ENCODE results near the gene KIAA0586. TPM values are rescaled to one million over a fixed set of nuclear protein-coding genes. Genes with fewer than 3 reads are reported as not detected.

The KIAA0586 gene
- total and polyA plus RNA-seq, 2 donors: 9.5 to 45.9 TPM

GRCh38 chr14:58426670-58427280, 744 bp upstream of the KIAA0586 start:
- Histone ChIP-seq H3K4me3 (ENCODE audit: low read depth, low read length) (peak overlapping the region; percentile 66), H3K4me1 (ENCODE audit: insufficient read depth) (no peaks in the 10 kb centered on the region), H3K27ac (ENCODE audit: low read depth) (peak overlapping the region; percentile 64), H3K36me3 (ENCODE audit: insufficient read depth) (no peaks in the 10 kb centered on the region)
- WGBS: under 1% methylated on average over 35 of the region's 35 CpGs
- DNase-seq (ENCODE audit: extremely low spot score): no peak

- no peaks in the 10 kb centered on the region for H3K36me3 ChIP-seq (ENCODE audit: insufficient read depth)
- peak overlapping the region; percentile 41 for H3K27ac ChIP-seq (ENCODE audit: low read depth)
- WGBS: under 1% methylated on average over 10 of the region's 10 CpGs
- peak overlapping the region; percentile 66 for H3K4me3 ChIP-seq (ENCODE audit: low read depth, low read length)
- peak; percentile 7 for DNase-seq (ENCODE audit: extremely low spot score)
- no peaks in the 10 kb centered on the region for H3K4me1 ChIP-seq (ENCODE audit: insufficient read depth)
Observed at GRCh38 chr14:58428118-58428683, 682 bp downstream of the KIAA0586 start.

- H3K27ac ChIP-seq (ENCODE audit: low read depth): no peak overlapping the region
- no peak overlapping the region for H3K4me3 ChIP-seq (ENCODE audit: low read depth, low read length)
- H3K4me1 ChIP-seq (ENCODE audit: insufficient read depth): no peaks in the 10 kb centered on the region
- DNase-seq (ENCODE audit: extremely low spot score): no peak
- H3K36me3 ChIP-seq (ENCODE audit: insufficient read depth): peaks cover 4% of the 10 kb centered on the region
- 72% methylated on average over 1 of the region's 1 CpG for WGBS
Observed at GRCh38 chr14:58430156-58430555, 2.6 kb downstream of the KIAA0586 start.

GRCh38 chr14:58439476-58439875, 12.0 kb downstream of the KIAA0586 start:
- DNase-seq (ENCODE audit: extremely low spot score): no peak
- Histone ChIP-seq H3K4me3 (ENCODE audit: low read depth, low read length) (no peak overlapping the region), H3K27ac (ENCODE audit: low read depth) (no peak overlapping the region), H3K4me1 (ENCODE audit: insufficient read depth) (no peaks in the 10 kb centered on the region), H3K36me3 (ENCODE audit: insufficient read depth) (peaks cover 6% of the 10 kb centered on the region)
- WGBS: 81% methylated on average over 5 of the region's 5 CpGs

GRCh38 chr14:58444627-58445026, 17.1 kb downstream of the KIAA0586 start:
- Histone ChIP-seq H3K4me3 (ENCODE audit: low read depth, low read length) (no peak overlapping the region), H3K4me1 (ENCODE audit: insufficient read depth) (no peaks in the 10 kb centered on the region), H3K36me3 (ENCODE audit: insufficient read depth) (peaks cover 3% of the 10 kb centered on the region), H3K27ac (ENCODE audit: low read depth) (no peak overlapping the region)
- DNase-seq (ENCODE audit: extremely low spot score): no peak
- whole genome bisulfite sequencing: 66% methylated on average over 5 of the region's 5 CpGs

GRCh38 chr14:58455593-58456265, 28.2 kb downstream of the KIAA0586 start:
- WGBS: 81% methylated on average over 9 of the region's 9 CpGs
- no peak for DNase-seq (ENCODE audit: extremely low spot score)
- no peak overlapping the region for H3K27ac ChIP-seq (ENCODE audit: low read depth)
- no peaks in the 10 kb centered on the region for H3K36me3 ChIP-seq (ENCODE audit: insufficient read depth)
- no peaks in the 10 kb centered on the region for H3K4me1 ChIP-seq (ENCODE audit: insufficient read depth)
- H3K4me3 ChIP-seq (ENCODE audit: low read depth, low read length): no peak overlapping the region

GRCh38 chr14:58460772-58461171, 33.3 kb downstream of the KIAA0586 start:
- WGBS: 86% methylated on average over 2 of the region's 2 CpGs
- no peak overlapping the region for H3K4me3 ChIP-seq (ENCODE audit: low read depth, low read length)
- no peaks in the 10 kb centered on the region for H3K36me3 ChIP-seq (ENCODE audit: insufficient read depth)

GRCh38 chr14:58463147-58463546, 35.6 kb downstream of the KIAA0586 start:
- H3K4me1 ChIP-seq (ENCODE audit: insufficient read depth): peaks cover 3% of the 10 kb centered on the region
- WGBS: 100% methylated on average over 2 of the region's 2 CpGs
- no peak overlapping the region for H3K4me3 ChIP-seq (ENCODE audit: low read depth, low read length)
- H3K36me3 ChIP-seq (ENCODE audit: insufficient read depth): no peaks in the 10 kb centered on the region
- H3K27ac ChIP-seq (ENCODE audit: low read depth): no peak overlapping the region
- no peak for DNase-seq (ENCODE audit: extremely low spot score)

More at GRCh38 chr14:58460772-58461171, 33.3 kb downstream of the KIAA0586 start:
- no peak for DNase-seq (ENCODE audit: extremely low spot score)
- Histone ChIP-seq H3K27ac (ENCODE audit: low read depth) (no peak overlapping the region), H3K4me1 (ENCODE audit: insufficient read depth) (peaks cover 3% of the 10 kb centered on the region)

GRCh38 chr14:58464652-58465051, 37.1 kb downstream of the KIAA0586 start:
- 88% methylated on average over 8 of the region's 8 CpGs for WGBS
- Histone ChIP-seq H3K4me3 (ENCODE audit: low read depth, low read length) (no peak overlapping the region), H3K27ac (ENCODE audit: low read depth) (no peak overlapping the region), H3K4me1 (ENCODE audit: insufficient read depth) (peaks cover 3% of the 10 kb centered on the region), H3K36me3 (ENCODE audit: insufficient read depth) (peaks cover 1% of the 10 kb centered on the region)
- no peak for DNase-seq (ENCODE audit: extremely low spot score)

- peaks cover 1% of the 10 kb centered on the region for H3K36me3 ChIP-seq (ENCODE audit: insufficient read depth)
- peaks cover 3% of the 10 kb centered on the region for H3K4me1 ChIP-seq (ENCODE audit: insufficient read depth)
- H3K27ac ChIP-seq (ENCODE audit: low read depth): no peak overlapping the region
- DNase-seq (ENCODE audit: extremely low spot score): no peak
- H3K4me3 ChIP-seq (ENCODE audit: low read depth, low read length): no peak overlapping the region
- WGBS: 74% methylated on average over 2 of the region's 2 CpGs
Observed at GRCh38 chr14:58465421-58465820, 37.9 kb downstream of the KIAA0586 start.

GRCh38 chr14:58466459-58466858, 38.9 kb downstream of the KIAA0586 start:
- DNase-seq (ENCODE audit: extremely low spot score): no peak
- Histone ChIP-seq H3K4me3 (ENCODE audit: low read depth, low read length) (no peak overlapping the region), H3K4me1 (ENCODE audit: insufficient read depth) (peaks cover 3% of the 10 kb centered on the region), H3K36me3 (ENCODE audit: insufficient read depth) (peaks cover 1% of the 10 kb centered on the region), H3K27ac (ENCODE audit: low read depth) (no peak overlapping the region)
- WGBS: 85% methylated on average over 1 of the region's 1 CpG

GRCh38 chr14:58467575-58467974, 40.1 kb downstream of the KIAA0586 start:
- WGBS: 92% methylated on average over 2 of the region's 2 CpGs
- no peak for DNase-seq (ENCODE audit: extremely low spot score)
- Histone ChIP-seq H3K36me3 (ENCODE audit: insufficient read depth) (peaks cover 1% of the 10 kb centered on the region), H3K4me1 (ENCODE audit: insufficient read depth) (peaks cover 3% of the 10 kb centered on the region), H3K27ac (ENCODE audit: low read depth) (no peak overlapping the region), H3K4me3 (ENCODE audit: low read depth, low read length) (no peak overlapping the region)

- Histone ChIP-seq H3K4me1 (ENCODE audit: insufficient read depth) (peaks cover 3% of the 10 kb centered on the region), H3K36me3 (ENCODE audit: insufficient read depth) (peaks cover 1% of the 10 kb centered on the region), H3K4me3 (ENCODE audit: low read depth, low read length) (no peak overlapping the region), H3K27ac (ENCODE audit: low read depth) (no peak overlapping the region)
- 91% methylated on average over 5 of the region's 5 CpGs for WGBS
- DNase-seq (ENCODE audit: extremely low spot score): no peak
Observed at GRCh38 chr14:58469309-58469708, 41.8 kb downstream of the KIAA0586 start.

- Histone ChIP-seq H3K27ac (ENCODE audit: low read depth) (no peak overlapping the region), H3K36me3 (ENCODE audit: insufficient read depth) (no peaks in the 10 kb centered on the region), H3K4me3 (ENCODE audit: low read depth, low read length) (no peak overlapping the region), H3K4me1 (ENCODE audit: insufficient read depth) (no peaks in the 10 kb centered on the region)
- WGBS: 95% methylated on average over 1 of the region's 1 CpG
- DNase-seq (ENCODE audit: extremely low spot score): no peak
Observed at GRCh38 chr14:58476320-58476719, 48.8 kb downstream of the KIAA0586 start.

Measured in urinary bladder (tissue), 4 donors.